ENCODE results near the gene PIGM. TPM values are rescaled to one million over a fixed set of nuclear protein-coding genes. Genes with fewer than 3 reads are reported as not detected.

PIGM gene
- total RNA-seq, 1 experiment from 2014 or later = 4.4 TPM

- H3K36me3 Mint-ChIP-seq = no peaks in the 10 kb centered on the region
- ChIA-PET POLR2A (no interaction called here), CTCF (interaction anchor here (2.1 kb wide), 1 partner anchor 12 kb away, joined by 19 read pairs; no protein-coding TSS in a partner anchor)
- H3K4me3 Mint-ChIP-seq = no peak overlapping the region
- DNase-seq (ENCODE audit: low spot score) (no peak), ATAC-seq (no peak)
- peaks cover 10% of the 10 kb centered on the region for H3K4me1 Mint-ChIP-seq
- no peak overlapping the region for H3K27ac Mint-ChIP-seq
- TF ChIP-seq E2F4 (CRISPR knock-in tag; IDR thresholded peaks at IDR 0.05; ENCODE audit: borderline replicate concordance, low read depth) (no peak), TEAD1 (CRISPR knock-in tag; IDR thresholded peaks at IDR 0.05) (no peak), FOXJ3 (CRISPR knock-in tag; IDR thresholded peaks at IDR 0.05; ENCODE audit: borderline replicate concordance) (no peak), ZNF121 (CRISPR knock-in tag; IDR thresholded peaks at IDR 0.05) (no peak), USF2 (CRISPR knock-in tag; IDR thresholded peaks at IDR 0.05) (no peak), NR3C1 (CRISPR knock-in tag; conservative IDR thresholded peaks at IDR 0.05; ENCODE audit: low read depth) (no peak)
- 0 out of 2 replicates have a peak, but pooled peaks cover 4% of the 10 kb centered on the region for H3K9me3 Mint-ChIP-seq
- no peaks in the 10 kb centered on the region; the same call in 1 of the 2 replicates for H3K27me3 Mint-ChIP-seq (ENCODE audit: low read depth)
Measured at GRCh38 chr1:159994896-159995295, 36.9 kb downstream of the PIGM start.

- ChIA-PET CTCF (interaction anchor here (1.0 to 2.1 kb wide), 2 partner anchors 13 to 20 kb away, joined by 3 to 19 read pairs; no protein-coding TSS in a partner anchor), POLR2A (no interaction called here)
- ATAC-seq (no peak), DNase-seq (ENCODE audit: low spot score) (no peak)
- Mint-ChIP-seq H3K4me1 (peaks cover 10% of the 10 kb centered on the region), H3K27me3 (ENCODE audit: low read depth) (no peaks in the 10 kb centered on the region; the same call in 1 of the 2 replicates), H3K9me3 (0 out of 2 replicates have a peak, but pooled peaks cover 4% of the 10 kb centered on the region), H3K4me3 (no peak overlapping the region), H3K27ac (no peak overlapping the region), H3K36me3 (no peaks in the 10 kb centered on the region)
- TF ChIP-seq GABPB1 (CRISPR knock-in tag; IDR thresholded peaks at IDR 0.05) (no peak), FOXJ3 (CRISPR knock-in tag; IDR thresholded peaks at IDR 0.05; ENCODE audit: borderline replicate concordance) (no peak), ZNF263 (CRISPR knock-in tag; IDR thresholded peaks at IDR 0.05; ENCODE audit: low read depth) (no peak), MYBL2 (CRISPR knock-in tag; IDR thresholded peaks at IDR 0.05) (no peak), ZNF416 (CRISPR knock-in tag; IDR thresholded peaks at IDR 0.05) (no peak), NR1H2 (CRISPR knock-in tag; IDR thresholded peaks at IDR 0.05) (no peak), CBFB (CRISPR knock-in tag; IDR thresholded peaks at IDR 0.05; ENCODE audit: low read depth) (no peak), MLX (CRISPR knock-in tag; IDR thresholded peaks at IDR 0.05) (no peak), JAZF1 (CRISPR knock-in tag; IDR thresholded peaks at IDR 0.05) (no peak), AR (CRISPR knock-in tag; IDR thresholded peaks at IDR 0.05) (no peak), IRF1 (CRISPR knock-in tag; IDR thresholded peaks at IDR 0.05) (no peak), PREB (CRISPR knock-in tag; IDR thresholded peaks at IDR 0.05; ENCODE audit: borderline replicate concordance) (no peak), ZNF425 (CRISPR knock-in tag; conservative IDR thresholded peaks at IDR 0.05) (no peak), ZNF423 (CRISPR knock-in tag; IDR thresholded peaks at IDR 0.05) (no peak), ZNF396 (CRISPR knock-in tag; IDR thresholded peaks at IDR 0.05; ENCODE audit: borderline replicate concordance) (no peak), CREB1 (CRISPR knock-in tag; IDR thresholded peaks at IDR 0.05) (no peak), E2F4 (CRISPR knock-in tag; IDR thresholded peaks at IDR 0.05; ENCODE audit: borderline replicate concordance, low read depth) (no peak)
Measured at GRCh38 chr1:159993911-159994310, 37.9 kb downstream of the PIGM start.
